ENCODE results near the gene DNAAF1.

DNAAF1 gene

GRCh38 chr16:84177741-84178073 is 32.6 kb downstream of the DNAAF1 start:
- H3K9me3 ChIP-seq (ENCODE audit: insufficient read depth, low read depth, low read length), result no peaks in the 10 kb centered on the region
- H3K27me3 ChIP-seq (ENCODE audit: insufficient read depth, low read length), result no peaks in the 10 kb centered on the region
- H2BK5ac ChIP-seq (ENCODE audit: low read depth, low read length, poor library complexity), result peak overlapping the region; percentile 8
- H4K91ac ChIP-seq (ENCODE audit: low read depth, low read length), result peak overlapping the region; percentile 40
- peaks cover 21 to 22% of the 10 kb centered on the region in 2 experiments for H3K4me1 ChIP-seq (ENCODE audit: control insufficient read depth in 1 of 2, insufficient read depth in 2 of 2, low read length in 2 of 2)
- peak overlapping the region; percentile 20 for H3K18ac ChIP-seq (ENCODE audit: low read length)
- WGBS (ENCODE audit: extremely low coverage, insufficient coverage, insufficient read length), result no CpG with 5 or more reads among the region's 9 CpGs
- no peak overlapping the region for H2AK5ac ChIP-seq (ENCODE audit: low read length)
- no peak overlapping the region for H3K4ac ChIP-seq (ENCODE audit: low read depth, low read length)
- H3K36me3 ChIP-seq (ENCODE audit: control insufficient read depth in 1 of 2, insufficient read depth in 2 of 2, low read length in 2 of 2), result peaks cover 46% of the 10 kb centered on the region in 2 experiments
- peak overlapping the region; percentile 59 for H2BK120ac ChIP-seq (ENCODE audit: insufficient read depth, low read length, poor library complexity)
- peak overlapping the region; percentile 30 for H4K8ac ChIP-seq (ENCODE audit: low read depth, low read length)
- peak overlapping the region; percentile 46 for H3K27ac ChIP-seq (ENCODE audit: low read depth, low read length)
- peak overlapping the region; percentile 9 for H2BK12ac ChIP-seq (ENCODE audit: low read length)
- H4K12ac ChIP-seq (ENCODE audit: low read depth, low read length), result no peak overlapping the region
- peaks cover 8% of the 10 kb centered on the region for H3K79me1 ChIP-seq (ENCODE audit: low read length)
- H3K14ac ChIP-seq (ENCODE audit: low read length), result peak overlapping the region; percentile 28
- H3K4me3 ChIP-seq (ENCODE audit: low read depth, low read length), result no peak overlapping the region
- H3K9ac ChIP-seq (ENCODE audit: low read length), result no peak overlapping the region
- no peak overlapping the region for H2AFZ ChIP-seq (ENCODE audit: insufficient read depth, low read length, poor library complexity)
- no peak overlapping the region for H3K4me2 ChIP-seq (ENCODE audit: low read length)
- no peak overlapping the region for H3K23ac ChIP-seq (ENCODE audit: low read length)
- peaks cover 4% of the 10 kb centered on the region for H3K79me2 ChIP-seq (ENCODE audit: control insufficient read depth, insufficient read depth, low read length, poor library complexity)
- peak; percentile 32 for DNase-seq

GRCh38 chr16:84178146-84178765 is 33.1 kb downstream of the DNAAF1 start:
- no peak overlapping the region for H3K14ac ChIP-seq (ENCODE audit: low read length)
- H2AK5ac ChIP-seq (ENCODE audit: low read length), result no peak overlapping the region
- H2BK5ac ChIP-seq (ENCODE audit: low read depth, low read length, poor library complexity), result peak overlapping the region; percentile 24
- no peak overlapping the region for H3K4me3 ChIP-seq (ENCODE audit: low read depth, low read length)
- no peak overlapping the region for H3K23ac ChIP-seq (ENCODE audit: low read length)
- H4K8ac ChIP-seq (ENCODE audit: low read depth, low read length), result no peak overlapping the region
- peaks cover 4% of the 10 kb centered on the region for H3K79me2 ChIP-seq (ENCODE audit: control insufficient read depth, insufficient read depth, low read length, poor library complexity)
- H2AFZ ChIP-seq (ENCODE audit: insufficient read depth, low read length, poor library complexity), result no peak overlapping the region
- no peak for DNase-seq
- H3K4me2 ChIP-seq (ENCODE audit: low read length), result no peak overlapping the region
- peak overlapping the region; percentile 48 for H4K91ac ChIP-seq (ENCODE audit: low read depth, low read length)
- H3K79me1 ChIP-seq (ENCODE audit: low read length), result peaks cover 8% of the 10 kb centered on the region
- H3K36me3 ChIP-seq (ENCODE audit: control insufficient read depth in 1 of 2, insufficient read depth in 2 of 2, low read length in 2 of 2), result peaks cover 51 to 52% of the 10 kb centered on the region in 2 experiments
- H3K9me3 ChIP-seq (ENCODE audit: insufficient read depth, low read depth, low read length), result no peaks in the 10 kb centered on the region
- no peak overlapping the region for H3K9ac ChIP-seq (ENCODE audit: low read length)
- no peak overlapping the region for H4K12ac ChIP-seq (ENCODE audit: low read depth, low read length)
- no peak overlapping the region for H3K4ac ChIP-seq (ENCODE audit: low read depth, low read length)
- H3K27me3 ChIP-seq (ENCODE audit: insufficient read depth, low read length), result no peaks in the 10 kb centered on the region
- no peak overlapping the region for H2BK120ac ChIP-seq (ENCODE audit: insufficient read depth, low read length, poor library complexity)
- WGBS (ENCODE audit: extremely low coverage, insufficient coverage, insufficient read length), result no CpG with 5 or more reads among the region's 15 CpGs
- peak overlapping the region; percentile 34 for H3K18ac ChIP-seq (ENCODE audit: low read length)
- H3K27ac ChIP-seq (ENCODE audit: low read depth, low read length), result peak overlapping the region; percentile 68
- H3K4me1 ChIP-seq (ENCODE audit: control insufficient read depth in 1 of 2, insufficient read depth in 2 of 2, low read length in 2 of 2), result peaks cover 21 to 22% of the 10 kb centered on the region in 2 experiments
- peak overlapping the region; percentile 20 for H2BK12ac ChIP-seq (ENCODE audit: low read length)

- Histone ChIP-seq H3K9me3 (ENCODE audit: insufficient read depth, low read depth, low read length) (no peaks in the 10 kb centered on the region), H3K79me2 (ENCODE audit: control insufficient read depth, insufficient read depth, low read length, poor library complexity) (peaks cover 4% of the 10 kb centered on the region)
- no CpG with 5 or more reads among the region's 28 CpGs for WGBS (ENCODE audit: extremely low coverage, insufficient coverage, insufficient read length)
Observed at GRCh38 chr16:84178892-84179611, 33.9 kb downstream of the DNAAF1 start.

GRCh38 chr16:84179612-84180320 is 34.7 kb downstream of the DNAAF1 start:
- Histone ChIP-seq H4K91ac (ENCODE audit: low read depth, low read length) (no peak overlapping the region), H3K4me2 (ENCODE audit: low read length) (no peak overlapping the region), H2BK120ac (ENCODE audit: insufficient read depth, low read length, poor library complexity) (no peak overlapping the region), H3K79me1 (ENCODE audit: low read length) (peaks cover 8% of the 10 kb centered on the region), H3K27ac (ENCODE audit: low read depth, low read length) (no peak overlapping the region), H3K9me3 (ENCODE audit: insufficient read depth, low read depth, low read length) (no peaks in the 10 kb centered on the region), H2AFZ (ENCODE audit: insufficient read depth, low read length, poor library complexity) (no peak overlapping the region), H3K14ac (ENCODE audit: low read length) (no peak overlapping the region), H4K12ac (ENCODE audit: low read depth, low read length) (no peak overlapping the region), H2BK12ac (ENCODE audit: low read length) (no peak overlapping the region), H3K27me3 (ENCODE audit: insufficient read depth, low read length) (no peaks in the 10 kb centered on the region), H2AK5ac (ENCODE audit: low read length) (no peak overlapping the region), H3K23ac (ENCODE audit: low read length) (no peak overlapping the region), H3K9ac (ENCODE audit: low read length) (no peak overlapping the region), H3K4me1 (ENCODE audit: control insufficient read depth in 1 of 2, insufficient read depth in 2 of 2, low read length in 2 of 2) (peaks cover 21 to 22% of the 10 kb centered on the region in 2 experiments), H3K18ac (ENCODE audit: low read length) (no peak overlapping the region), H3K4me3 (ENCODE audit: low read depth, low read length) (no peak overlapping the region), H3K79me2 (ENCODE audit: control insufficient read depth, insufficient read depth, low read length, poor library complexity) (peaks cover 4% of the 10 kb centered on the region), H3K4ac (ENCODE audit: low read depth, low read length) (no peak overlapping the region), H3K36me3 (ENCODE audit: control insufficient read depth in 1 of 2, insufficient read depth in 2 of 2, low read length in 2 of 2) (peaks cover 64 to 65% of the 10 kb centered on the region in 2 experiments), H2BK5ac (ENCODE audit: low read depth, low read length, poor library complexity) (no peak overlapping the region), H4K8ac (ENCODE audit: low read depth, low read length) (no peak overlapping the region)
- no peak for DNase-seq
- WGBS (ENCODE audit: extremely low coverage, insufficient coverage, insufficient read length), result no CpG with 5 or more reads among the region's 33 CpGs

More at GRCh38 chr16:84178892-84179611, 33.9 kb downstream of the DNAAF1 start:
- Histone ChIP-seq H4K91ac (ENCODE audit: low read depth, low read length) (no peak overlapping the region), H3K79me1 (ENCODE audit: low read length) (peaks cover 8% of the 10 kb centered on the region), H3K18ac (ENCODE audit: low read length) (no peak overlapping the region), H3K14ac (ENCODE audit: low read length) (no peak overlapping the region), H2BK12ac (ENCODE audit: low read length) (no peak overlapping the region), H2AFZ (ENCODE audit: insufficient read depth, low read length, poor library complexity) (no peak overlapping the region), H4K12ac (ENCODE audit: low read depth, low read length) (no peak overlapping the region), H3K4ac (ENCODE audit: low read depth, low read length) (no peak overlapping the region), H3K36me3 (ENCODE audit: control insufficient read depth in 1 of 2, insufficient read depth in 2 of 2, low read length in 2 of 2) (peaks cover 59% of the 10 kb centered on the region in 2 experiments), H3K4me2 (ENCODE audit: low read length) (no peak overlapping the region), H3K4me1 (ENCODE audit: control insufficient read depth in 1 of 2, insufficient read depth in 2 of 2, low read length in 2 of 2) (peaks cover 21 to 22% of the 10 kb centered on the region in 2 experiments), H3K27ac (ENCODE audit: low read depth, low read length) (peak overlapping the region; percentile 68), H3K9ac (ENCODE audit: low read length) (no peak overlapping the region), H2BK120ac (ENCODE audit: insufficient read depth, low read length, poor library complexity) (no peak overlapping the region), H3K23ac (ENCODE audit: low read length) (no peak overlapping the region), H3K4me3 (ENCODE audit: low read depth, low read length) (no peak overlapping the region), H4K8ac (ENCODE audit: low read depth, low read length) (no peak overlapping the region), H3K27me3 (ENCODE audit: insufficient read depth, low read length) (no peaks in the 10 kb centered on the region), H2AK5ac (ENCODE audit: low read length) (no peak overlapping the region), H2BK5ac (ENCODE audit: low read depth, low read length, poor library complexity) (no peak overlapping the region)
- DNase-seq, result no peak
